M059J (cell line): ENCODE results near the gene RSPH6A. TPM values are rescaled to one million over a fixed set of nuclear protein-coding genes. Genes with fewer than 3 reads are reported as not detected.
"Not testable (repeated sequence)": the region's sequence is repeated elsewhere in the genome, so short reads cannot be mapped to it uniquely, and the experiment has no call there.

Experiments used
- DNase-seq: peaks from one replicate; pipeline ENCODE4 v3.0.0-alpha.2; 2012; ENCODE audit warnings: low read depth
- total RNA-seq: library from RNA; depleted of rRNA; stranded (reverse); fragments of >200 nt; shearing (Covaris generic); gene quantifications from 2 replicates; pipeline ENCODE4 v1.2.3, GENCODE V29; 2014

Gene RSPH6A
- total RNA-seq, 1 experiment from 2014 or later = not detected

DNA sequence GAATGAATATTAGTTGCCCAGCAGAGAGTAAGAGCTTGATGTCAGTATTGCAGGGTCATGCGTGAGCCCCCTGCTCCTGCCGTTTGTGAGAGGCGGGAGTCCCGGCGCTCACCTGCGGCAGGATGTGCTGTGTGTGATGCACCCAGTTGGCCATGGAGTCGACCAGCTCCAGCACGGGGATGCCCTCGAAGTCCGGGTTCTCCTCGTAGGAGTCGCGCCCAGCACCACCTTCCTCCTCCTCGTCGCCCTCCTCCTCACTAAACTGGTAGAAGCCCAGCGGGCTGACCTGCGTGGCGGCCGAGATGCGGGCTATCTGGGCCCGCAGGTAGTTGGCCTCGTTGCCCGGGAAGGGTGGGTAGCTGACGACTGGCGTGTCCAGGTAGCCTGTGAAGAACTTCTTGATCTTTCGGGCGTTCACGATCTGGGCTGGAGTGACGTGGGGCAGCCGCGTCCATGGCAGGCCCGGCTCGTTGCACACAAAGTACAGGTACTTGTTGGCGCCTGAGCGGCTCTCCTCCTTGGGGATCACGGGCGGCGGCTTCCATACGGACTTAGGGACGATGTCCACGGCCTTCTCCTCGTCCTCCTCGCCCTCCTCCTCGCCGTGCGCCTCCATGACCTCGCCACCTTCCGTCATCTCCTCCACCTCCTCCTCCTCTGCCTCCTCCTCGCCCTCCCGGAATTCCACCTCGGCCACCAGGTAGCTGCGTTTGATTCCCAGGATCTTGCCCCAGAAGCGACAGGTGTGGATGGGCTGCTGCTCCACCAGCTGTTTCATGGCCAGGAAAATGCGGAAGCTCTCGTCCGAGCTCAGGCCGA lies 10.8 kb downstream of the RSPH6A start:
- no peak for DNase-seq

DNA sequence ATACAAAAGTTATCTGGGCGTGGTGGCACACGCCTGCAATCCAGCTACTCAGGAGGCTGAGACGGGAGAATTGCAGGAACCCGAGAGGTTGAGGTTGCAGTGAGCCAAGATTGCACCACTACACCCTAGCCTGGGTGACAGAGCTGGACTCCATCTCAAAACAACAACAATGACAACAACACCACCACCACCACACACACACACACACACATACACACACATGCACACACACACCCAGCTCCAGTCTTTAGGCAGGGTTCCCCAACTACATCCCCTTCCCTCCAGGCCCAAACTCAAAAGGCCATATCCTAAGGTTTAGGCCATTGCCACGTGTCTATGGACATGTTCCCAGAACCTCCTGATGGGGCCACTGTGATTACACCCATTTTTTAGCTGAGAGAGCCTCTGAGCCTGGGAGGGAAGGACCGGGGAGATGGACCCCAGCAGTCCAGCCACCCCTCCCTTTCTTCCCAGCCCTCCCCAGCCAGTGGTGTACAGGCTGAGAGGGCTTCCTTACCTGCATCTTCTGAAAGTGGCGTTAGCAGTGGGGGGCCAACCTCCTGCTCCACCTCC lies 13.4 kb downstream of the RSPH6A start:
- no peak for DNase-seq

DNA sequence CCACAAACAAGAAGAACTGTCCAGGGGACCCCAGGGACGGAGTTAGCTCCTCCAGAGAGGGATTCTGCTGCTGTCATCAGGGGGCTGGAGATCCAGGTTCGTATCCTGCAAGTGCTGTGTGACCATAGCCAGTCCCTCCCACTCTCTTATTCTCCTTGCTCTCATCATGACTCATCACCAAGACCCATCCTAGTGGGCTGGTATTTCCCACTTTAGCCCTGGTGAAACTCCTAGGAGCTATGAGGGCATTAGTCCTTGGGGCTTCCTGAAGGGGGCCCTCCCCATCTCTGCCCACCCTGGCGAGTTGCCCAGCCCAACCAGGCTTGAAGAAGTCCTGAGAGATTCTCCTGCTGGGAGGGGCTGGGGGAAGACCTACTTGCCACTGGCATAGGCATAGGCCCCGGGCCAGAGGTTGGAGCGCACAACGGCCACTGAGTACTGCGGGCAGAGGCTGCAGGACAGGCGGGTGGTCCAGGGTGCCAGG lies 15.0 kb downstream of the RSPH6A start:
- DNase-seq = peak; percentile 51

DNA sequence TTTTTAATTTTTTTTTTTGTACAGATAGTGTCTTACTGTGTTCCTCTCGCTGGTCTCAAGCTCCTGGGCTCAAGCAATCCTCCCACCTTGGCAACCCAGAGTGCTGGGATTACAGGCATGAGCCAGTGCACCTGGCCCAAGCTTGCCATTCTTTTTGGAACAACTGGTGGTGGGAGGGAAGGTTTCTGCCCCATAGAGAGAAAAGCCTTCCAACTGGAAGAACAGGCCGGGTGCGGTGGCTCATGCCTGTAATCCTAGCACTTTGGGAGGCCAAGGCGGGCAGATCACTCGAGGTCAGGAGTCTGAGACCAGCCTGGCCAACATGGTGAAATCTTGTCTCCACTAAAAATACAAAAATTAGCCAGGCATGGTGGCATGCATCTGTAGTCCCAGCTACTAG lies 15.6 kb downstream of the RSPH6A start:
- DNase-seq = not testable (repeated sequence)

DNA sequence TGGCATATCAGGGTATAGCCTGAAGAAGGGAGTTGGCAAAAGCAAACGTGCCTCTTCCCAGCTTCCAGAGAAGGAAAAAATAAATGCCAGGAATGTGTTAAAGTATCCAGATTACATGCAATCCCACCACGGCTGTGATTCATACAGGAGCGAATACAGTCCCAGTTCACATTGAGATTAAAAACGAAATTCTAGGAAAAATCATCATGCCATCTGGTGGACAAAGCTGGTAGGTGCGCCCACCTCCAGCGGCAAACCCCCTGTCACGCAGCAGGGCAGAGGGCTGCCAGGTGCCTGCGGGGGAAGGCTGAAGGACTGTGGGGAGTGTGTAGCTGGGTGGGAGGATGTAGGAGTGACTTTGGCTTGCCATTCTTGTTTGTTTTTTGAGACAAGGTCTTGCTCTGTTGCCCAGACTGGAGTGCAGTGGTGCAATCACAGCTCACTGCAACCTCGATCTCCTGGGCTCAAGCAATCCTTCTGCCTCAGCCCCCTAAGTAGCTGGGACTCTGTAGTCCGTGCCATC lies 16.1 kb downstream of the RSPH6A start:
- peak; percentile 76 for DNase-seq

DNA sequence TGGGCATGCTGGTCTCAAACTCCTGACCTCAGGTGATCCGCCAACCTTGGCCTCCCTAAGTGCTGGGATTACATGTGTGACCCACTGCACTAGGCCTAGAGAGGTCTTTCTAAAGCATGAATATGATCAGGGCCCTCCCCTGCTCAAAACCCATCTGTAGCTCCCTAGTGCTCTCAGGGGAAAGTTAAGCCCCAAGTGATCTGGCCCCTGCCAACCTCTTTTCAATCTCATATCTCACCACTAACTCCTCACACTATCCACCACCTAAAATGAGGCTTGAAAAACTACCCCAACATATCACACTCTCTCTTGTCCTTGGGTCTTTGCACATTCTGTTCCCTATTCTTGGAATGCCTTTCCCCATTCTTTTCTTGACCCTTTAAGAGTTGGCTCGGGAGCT lies 20.5 kb downstream of the RSPH6A start:
- no peak for DNase-seq

DNA sequence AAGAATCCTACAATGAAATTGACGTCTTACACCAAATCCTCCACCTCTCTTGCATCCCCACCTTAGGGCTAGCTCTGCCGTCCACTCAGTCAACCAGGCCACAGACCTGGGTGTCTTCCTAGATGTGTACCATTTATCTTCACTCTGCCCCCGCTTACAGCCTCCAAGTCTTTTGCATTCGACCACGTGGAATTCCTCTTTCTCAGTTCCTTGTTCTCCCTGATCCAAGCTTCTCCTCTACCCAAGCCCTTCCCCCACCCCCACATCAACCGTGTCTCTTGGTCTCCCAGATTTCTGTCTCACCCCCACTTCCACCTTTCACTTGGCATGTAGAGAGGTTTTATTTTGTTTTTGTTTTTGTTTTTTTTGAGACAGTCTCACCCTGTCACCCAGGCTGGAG lies 21.2 kb downstream of the RSPH6A start:
- no peak for DNase-seq

DNA sequence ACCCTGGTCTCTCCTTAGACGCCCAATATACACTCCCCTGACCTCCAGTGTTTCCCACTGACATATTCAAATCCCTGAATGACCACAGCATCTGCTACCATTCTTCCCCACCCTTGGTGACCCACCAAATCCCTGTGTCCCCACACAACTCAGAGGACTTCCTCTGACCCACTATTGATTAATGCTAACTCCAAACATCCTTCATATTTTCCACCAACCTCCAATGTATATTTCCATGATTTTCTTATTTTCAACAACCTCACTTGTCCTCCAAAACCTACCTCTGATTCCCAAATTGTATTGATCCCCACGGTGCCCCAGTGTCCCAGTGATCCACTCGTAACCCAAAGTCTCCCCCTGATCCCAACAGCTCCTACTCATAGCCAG lies 21.9 kb downstream of the RSPH6A start:
- DNase-seq = no peak

DNA sequence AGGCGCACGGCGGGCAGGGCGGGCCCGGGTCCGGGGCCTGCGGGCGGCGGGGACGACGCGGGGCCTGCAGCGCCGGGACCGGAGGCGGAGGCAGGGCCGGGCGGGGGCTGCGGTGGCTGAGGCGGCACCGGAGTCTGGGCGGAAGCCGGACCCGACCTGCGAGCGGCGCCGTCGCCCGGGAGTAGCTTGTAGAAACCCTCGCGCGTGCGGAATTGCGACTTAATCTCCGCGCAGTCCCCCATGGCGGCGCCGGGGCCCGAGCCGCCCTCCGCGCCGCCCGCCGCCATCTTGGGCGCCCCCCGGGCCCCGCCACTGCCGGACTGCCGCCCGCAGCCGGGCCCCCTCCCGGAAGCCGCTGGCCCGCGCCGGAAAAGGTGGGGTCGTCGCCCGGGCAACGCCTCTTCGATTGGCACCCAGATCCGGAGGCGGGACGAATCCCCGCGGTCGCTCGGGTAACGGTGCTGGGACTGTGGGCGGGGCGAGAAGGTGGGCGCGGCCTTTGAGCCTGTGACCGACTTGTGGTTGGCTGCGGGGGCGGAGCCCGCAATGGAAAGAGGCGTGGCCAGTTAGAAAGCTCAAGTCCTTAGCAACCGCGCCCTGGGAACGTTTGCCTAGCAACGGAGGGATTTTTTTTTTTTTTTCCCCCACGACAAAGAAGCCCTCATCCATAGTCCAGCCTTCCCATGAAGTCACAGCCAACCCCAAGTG lies 22.5 kb downstream of the RSPH6A start, which contains the start of gene DMWD:
DMWD (minus strand) TSS at position 376 of the 708 bp plus-strand sequence; CDS start at position 287, 89 bp downstream.
- DNase-seq = peak; percentile 98

DNA sequence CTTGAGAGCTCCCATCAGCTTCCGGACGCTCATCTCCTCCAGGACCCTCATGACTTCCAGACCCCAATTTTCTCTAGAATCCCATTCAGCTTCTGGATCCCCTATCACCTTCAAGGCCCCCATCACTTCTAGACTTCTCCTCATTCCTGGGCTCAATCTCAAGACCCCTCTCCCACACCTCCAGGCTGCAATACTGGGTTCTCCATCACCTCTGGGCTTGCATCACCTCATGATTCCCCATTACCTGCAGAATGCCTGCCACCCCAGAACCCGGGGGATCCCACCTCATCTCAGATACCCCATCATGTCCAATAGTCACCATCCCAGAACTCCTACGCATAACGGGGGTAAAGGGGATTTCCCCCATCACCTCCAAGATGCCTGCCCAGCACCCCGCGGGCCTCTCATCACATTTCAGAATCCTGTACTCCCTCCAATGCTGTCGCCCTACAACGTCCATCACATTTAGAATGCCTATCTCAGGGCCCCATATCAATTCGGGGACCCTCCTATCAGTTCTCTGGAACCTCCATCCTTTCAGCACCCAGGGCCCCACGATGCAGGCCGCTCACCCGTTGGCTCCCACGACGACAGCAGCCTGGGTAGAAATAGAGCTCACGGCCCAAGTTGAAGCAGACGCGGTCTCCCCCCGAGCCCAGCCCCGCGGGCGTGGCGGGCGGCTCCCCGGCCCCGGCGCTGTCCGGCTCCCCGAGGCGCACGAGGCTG lies 23.2 kb downstream of the RSPH6A start:
- DNase-seq = no peak

DNA sequence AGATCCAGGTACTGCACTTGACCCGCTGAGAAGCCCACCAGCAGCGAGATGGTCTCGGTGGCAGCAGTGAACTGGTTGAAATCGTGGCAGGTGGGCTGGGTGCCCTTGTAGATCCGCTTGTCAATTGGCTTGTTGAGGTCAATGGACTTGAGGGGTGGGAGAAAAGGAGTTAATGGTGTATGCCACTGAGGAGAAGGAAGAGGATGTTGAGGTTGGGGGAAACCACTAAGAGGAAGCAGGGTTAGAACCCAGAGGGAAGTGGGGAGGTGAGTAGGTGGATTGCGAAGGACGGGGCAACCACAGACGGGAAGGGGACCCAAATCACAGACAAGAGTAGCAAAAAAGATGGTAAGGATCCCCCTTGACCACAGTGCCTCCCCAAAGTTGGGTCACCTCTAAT lies 24.2 kb downstream of the RSPH6A start:
- DNase-seq = no peak

DNA sequence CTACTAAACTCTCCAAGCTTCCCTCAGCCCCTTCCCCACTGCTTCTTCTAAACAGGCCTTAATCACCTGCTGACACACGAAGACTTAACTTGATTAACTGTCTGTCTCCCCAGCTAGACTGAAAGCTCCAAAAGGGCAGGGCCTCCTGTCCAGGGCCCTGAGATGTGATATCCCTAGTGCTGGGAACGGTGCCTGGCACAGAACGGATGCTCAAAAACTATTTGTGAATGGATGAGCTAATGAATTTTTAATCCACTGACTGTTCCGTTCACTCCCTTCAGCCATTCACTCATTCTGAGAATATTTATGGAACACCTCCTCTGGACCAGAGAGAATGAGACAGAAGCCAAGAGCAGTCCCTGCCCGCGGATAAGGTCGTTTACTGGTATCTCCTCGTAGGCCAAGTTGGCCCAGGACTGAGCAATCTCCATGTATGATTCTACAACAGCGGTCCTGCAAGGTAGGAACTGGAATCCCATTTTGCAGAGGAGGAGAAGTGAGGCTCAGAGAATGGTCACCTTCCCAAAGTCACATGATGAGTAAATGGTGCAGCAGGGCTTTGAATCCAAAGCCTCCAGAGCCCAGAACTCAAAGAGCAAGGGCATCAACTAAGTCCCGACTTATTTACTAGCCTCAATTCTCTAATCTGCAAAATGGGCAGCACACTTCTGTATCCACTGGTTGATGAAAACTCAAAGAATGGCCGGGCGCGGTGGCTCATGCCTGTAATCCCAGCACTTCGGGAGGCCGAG lies 25.9 kb downstream of the RSPH6A start:
- no peak for DNase-seq

DNA sequence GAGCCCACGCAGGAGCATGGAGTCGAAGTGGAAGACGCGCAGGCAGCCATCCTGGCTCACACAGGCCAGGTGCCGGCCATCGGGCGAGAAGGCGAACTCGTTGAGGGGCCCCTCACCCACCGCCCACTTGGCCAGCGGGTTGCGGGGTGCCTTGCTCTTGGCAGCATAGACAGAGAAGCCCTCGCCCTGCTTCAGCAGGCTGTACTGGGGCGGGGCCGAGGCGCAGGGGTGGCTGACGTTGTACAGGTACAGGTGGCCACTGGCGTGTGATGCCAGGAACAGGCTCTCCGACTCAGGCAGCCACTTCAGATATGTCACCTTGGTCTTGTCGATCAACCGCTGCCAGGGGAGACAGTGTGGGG lies 28.6 kb downstream of the RSPH6A start:
- no peak for DNase-seq

DNA sequence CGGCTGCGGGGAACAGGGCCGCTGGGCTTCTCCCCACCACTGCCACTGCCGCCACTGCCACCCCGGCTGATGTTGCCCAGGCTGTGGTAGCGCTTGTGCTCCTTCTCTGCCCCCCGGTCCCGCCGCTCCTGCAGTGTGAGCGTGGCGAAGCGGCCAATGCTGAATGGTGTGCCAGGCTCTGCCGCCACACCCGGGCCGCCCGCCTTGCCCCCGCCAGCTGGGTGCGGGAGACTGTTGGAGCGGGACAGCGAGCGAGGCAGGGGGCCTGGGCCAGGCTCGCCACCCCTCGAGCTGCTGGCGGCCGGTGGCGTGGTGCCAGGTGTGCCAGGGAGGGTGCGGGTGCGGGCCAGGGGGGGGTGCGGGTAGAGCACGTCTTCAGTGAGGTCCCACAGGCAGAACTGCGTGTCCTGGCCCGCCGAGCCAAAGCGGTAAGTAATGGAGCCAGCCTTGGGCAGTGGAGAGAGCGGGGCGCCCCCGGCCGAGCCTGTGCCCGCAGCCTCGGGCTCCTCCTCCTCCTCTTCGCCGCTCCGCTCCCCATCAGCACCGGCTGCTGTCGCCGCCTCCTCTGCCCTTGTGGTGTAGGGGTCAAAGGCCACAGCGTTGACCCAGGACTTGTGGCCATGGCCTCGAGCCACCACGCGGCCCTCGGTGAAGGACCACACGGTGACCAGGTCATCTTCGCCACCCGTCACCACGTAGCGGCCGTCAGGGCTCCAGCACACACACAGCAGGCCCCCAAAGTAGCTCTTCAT lies 29.2 kb downstream of the RSPH6A start:
- no peak for DNase-seq

DNA sequence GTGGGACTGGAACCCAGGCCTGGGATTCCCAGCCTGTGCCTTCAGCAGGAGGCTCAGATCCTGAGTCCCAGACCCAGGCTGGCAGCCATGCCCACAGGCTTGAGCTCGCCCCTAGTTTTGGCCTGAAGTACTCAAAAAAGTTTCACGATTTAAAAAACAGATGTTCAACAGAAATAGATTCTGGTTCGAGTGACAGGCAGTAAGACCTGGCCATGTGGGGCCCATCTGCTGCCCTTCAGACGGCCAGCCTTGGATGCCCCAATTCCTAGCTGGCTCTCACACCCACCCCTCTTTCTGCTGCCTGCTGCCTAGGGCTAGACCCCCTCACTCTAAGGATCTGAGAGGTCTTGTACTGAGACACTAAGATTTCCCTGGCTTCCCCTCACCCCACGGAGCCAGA lies 30.0 kb downstream of the RSPH6A start:
- DNase-seq = no peak

DNA sequence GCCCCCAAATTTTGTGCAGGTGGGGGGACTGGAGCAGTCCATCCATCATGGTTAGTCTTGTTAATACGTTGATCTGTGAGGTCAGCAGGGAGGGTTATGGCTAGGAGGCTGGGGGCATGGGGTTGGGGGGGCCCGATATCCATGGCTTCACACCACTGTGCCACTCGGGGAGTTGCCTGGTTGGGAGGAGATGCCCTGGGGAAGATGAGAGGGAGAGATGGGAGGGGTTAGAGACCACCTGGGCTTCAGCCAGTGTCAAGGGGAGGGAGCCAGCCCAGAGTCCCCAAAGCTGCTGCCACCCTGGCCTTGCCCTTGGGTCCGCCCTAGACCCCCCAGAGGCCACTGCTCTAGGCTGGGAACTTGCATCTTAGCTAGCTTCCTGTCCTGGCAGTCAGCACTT lies 31.0 kb downstream of the RSPH6A start:
- no peak for DNase-seq

DNA sequence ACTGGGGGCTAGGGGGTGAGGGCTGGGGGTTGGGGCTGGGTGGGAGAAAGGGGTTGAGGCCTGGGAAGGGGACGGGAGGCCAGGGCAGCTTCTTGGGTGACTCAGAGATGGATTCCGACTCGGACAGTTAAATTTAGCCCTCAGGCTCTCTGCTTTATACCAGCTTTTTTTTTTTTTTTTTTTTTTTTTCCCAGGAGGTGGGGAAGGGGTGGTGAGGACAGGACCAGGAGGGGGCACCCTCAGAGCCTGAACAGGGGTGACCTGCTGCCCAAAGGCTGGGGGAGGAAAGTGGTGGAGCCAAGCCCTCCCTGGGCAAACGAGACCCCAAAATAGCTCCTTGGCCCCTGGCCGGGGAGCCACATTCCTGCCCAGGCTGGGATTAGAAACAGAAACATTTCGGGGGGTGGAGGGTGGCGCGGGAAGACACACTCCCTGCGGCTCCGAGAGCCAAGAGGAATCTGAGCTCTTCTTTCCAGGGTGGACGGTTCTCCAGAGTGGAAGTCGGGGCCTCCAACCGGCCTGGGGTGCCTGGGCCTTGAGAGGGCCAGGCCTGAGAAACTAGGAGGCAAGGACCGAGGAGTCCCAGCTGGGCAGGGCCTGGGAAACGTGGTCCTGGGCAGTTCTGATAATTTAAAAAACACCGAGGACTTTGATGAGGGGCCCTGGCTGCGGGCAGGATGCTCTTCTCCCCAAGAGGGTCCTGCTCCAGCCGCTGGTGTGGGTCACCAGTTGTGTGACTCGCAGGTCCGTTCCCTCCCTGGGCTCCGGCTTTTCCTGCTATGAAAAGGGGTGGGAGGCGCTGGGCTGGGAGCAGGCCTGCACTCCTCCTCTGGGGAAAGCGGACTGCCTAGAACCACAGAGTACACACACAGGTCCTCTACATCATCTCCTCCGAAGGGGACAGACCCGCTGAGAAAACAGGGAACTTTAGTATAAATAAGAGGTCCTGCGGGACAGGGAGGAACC lies 32.0 kb downstream of the RSPH6A start:
- DNase-seq = peak; percentile 91

DNA sequence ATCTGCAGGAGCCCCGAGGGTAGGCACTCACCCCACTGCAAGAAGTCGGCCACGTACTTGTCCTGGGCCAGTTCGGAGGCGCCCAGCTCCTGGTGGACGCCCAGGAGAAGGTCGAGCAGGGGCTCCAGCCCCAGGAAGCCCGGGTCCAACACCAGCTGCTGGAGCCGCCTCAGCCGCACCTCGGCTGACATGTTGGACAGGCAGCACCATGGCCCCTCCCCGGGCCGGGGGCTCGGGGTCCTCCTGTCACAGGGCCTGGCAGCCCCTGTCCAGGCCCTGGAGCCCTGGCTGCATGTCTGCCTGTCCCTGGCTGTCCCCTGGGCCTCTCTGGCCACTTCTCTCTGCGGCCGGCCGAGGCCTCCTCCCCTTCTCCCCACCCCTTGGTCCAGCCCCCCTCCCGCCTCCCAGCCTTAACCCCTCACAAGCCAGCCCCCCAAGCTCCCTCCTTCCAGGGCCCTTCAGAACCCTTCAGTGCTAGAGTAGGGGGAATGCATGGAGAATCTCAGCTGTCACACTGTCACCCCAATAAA lies 32.9 kb downstream of the RSPH6A start, which contains the start of gene DMPK:
DMPK (minus strand) TSS at position 329 of the 530 bp plus-strand sequence; CDS start at position 191, 138 bp downstream.
- DNase-seq = peak; percentile 51
